Endothelial cell of umbilical vein (primary cell): ENCODE results near the gene CTBP2.

ENCODE experiments used
- EZH2 ChIP-seq: IDR thresholded peaks from 2 replicates; pipeline ENCODE4 v1.6.1; 2012; ENCODE audit warnings: borderline replicate concordance, low read depth, mild to moderate bottlenecking, moderate library complexity, low read length, inconsistent platforms; ENCODE audit not compliant: severe bottlenecking
- POLR2A ChIP-seq: IDR thresholded peaks from 2 replicates; pipeline ENCODE4 v1.6.1; 2012; ENCODE audit warnings: low read depth, mild to moderate bottlenecking, control low read depth, low read length
- POLR2AphosphoS5 ChIP-seq: IDR thresholded peaks from 2 replicates; pipeline ENCODE4 v1.6.1; 2012; ENCODE audit warnings: low read depth, mild to moderate bottlenecking, control low read depth, low read length, moderate library complexity; ENCODE audit not compliant: insufficient read depth
- TF ChIP-seq, protein P1 (sequence below), 2 donors: IDR thresholded peaks; 1 replicate in 1 of 2; 2 replicates in 1 of 2; pipeline ENCODE4 v1.5.1; 2011; ENCODE audit warnings: low read length in 2 of 2, mild to moderate bottlenecking in 2 of 2, moderate library complexity in 2 of 2, control low read depth in 1 of 2, inconsistent platforms in 1 of 2, low read depth in 1 of 2; ENCODE audit not compliant: insufficient read depth in 1 of 2; ENCODE audit errors: extremely low read depth in 1 of 2

DNA sequence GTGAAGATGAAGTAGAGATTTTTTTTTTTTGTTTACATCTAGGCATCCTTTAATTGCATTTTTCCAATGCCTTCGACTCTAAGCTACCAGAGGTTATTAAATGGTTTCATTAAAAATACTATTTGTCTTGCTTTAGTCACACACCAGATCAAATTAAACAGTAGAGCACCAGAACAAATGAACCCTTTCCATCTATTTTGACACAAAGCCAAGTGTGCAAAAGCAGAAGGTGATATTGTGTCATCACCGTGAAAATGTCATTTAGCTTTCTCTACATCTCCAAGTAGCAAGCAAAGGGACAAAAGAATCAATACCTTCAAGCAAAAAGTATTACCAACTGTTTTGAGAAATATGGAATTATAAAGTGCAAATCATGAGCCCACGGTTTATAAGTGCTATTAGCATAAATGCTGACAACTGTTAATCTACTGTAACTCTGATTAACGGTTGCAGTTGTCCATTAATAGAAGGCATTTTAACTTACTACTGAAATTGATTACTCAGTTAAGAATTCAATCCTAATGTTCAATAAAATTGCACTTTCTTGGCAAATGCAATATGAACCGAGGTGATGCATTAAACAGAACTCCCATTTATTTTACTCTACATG is 49.1 kb downstream of the CTBP2 start:
- TF ChIP-seq, protein P1, sequence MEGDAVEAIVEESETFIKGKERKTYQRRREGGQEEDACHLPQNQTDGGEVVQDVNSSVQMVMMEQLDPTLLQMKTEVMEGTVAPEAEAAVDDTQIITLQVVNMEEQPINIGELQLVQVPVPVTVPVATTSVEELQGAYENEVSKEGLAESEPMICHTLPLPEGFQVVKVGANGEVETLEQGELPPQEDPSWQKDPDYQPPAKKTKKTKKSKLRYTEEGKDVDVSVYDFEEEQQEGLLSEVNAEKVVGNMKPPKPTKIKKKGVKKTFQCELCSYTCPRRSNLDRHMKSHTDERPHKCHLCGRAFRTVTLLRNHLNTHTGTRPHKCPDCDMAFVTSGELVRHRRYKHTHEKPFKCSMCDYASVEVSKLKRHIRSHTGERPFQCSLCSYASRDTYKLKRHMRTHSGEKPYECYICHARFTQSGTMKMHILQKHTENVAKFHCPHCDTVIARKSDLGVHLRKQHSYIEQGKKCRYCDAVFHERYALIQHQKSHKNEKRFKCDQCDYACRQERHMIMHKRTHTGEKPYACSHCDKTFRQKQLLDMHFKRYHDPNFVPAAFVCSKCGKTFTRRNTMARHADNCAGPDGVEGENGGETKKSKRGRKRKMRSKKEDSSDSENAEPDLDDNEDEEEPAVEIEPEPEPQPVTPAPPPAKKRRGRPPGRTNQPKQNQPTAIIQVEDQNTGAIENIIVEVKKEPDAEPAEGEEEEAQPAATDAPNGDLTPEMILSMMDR (IDR thresholded peaks at IDR 0.05; ENCODE audit: extremely low read depth in 1 of 2, insufficient read depth in 1 of 2, low read depth in 1 of 2, low read length in 2 of 2) = no peak
- TF ChIP-seq POLR2A (no peak), EZH2 (no peak), POLR2AphosphoS5 (no peak)
